Breast epithelium (tissue), 4 donors: ENCODE data around the gene DDX3X. TPM values are rescaled to one million over a fixed set of nuclear protein-coding genes. Genes with fewer than 3 reads are reported as not detected.
"Not testable (repeated sequence)": the region's sequence is repeated elsewhere in the genome, so short reads cannot be mapped to it uniquely, and the experiment has no call there.

Experiments used
- DNase-seq, 2 donors: peaks; one replicate each; pipeline ENCODE4 v3.0.0-alpha.2; 2019; ENCODE audit warnings: low spot score in 2 of 2
- H3K27ac ChIP-seq, 2 donors: fragments of 200-600 bp; sonication (generic) in 1 of 2; one replicate each; pipeline ENCODE4 v1.5.1; 2016 to 2019; ENCODE audit warnings: mild to moderate bottlenecking in 1 of 2
- H3K27me3 ChIP-seq, 2 donors: fragments of 200-600 bp; sonication (generic) in 1 of 2; one replicate each; pipeline versions ENCODE4 v1.5.1 to v1.6.0; 2017 to 2019; ENCODE audit warnings: control low read depth in 1 of 2, mild to moderate bottlenecking in 1 of 2
- H3K36me3 ChIP-seq: fragments of 200-600 bp; one replicate; pipeline ENCODE4 v1.5.1; 2019
- H3K4me1 ChIP-seq, 2 donors: fragments of 200-600 bp; sonication (generic); one replicate each; pipeline ENCODE4 v1.5.1; 2016 to 2019; ENCODE audit warnings: control low read depth in 1 of 2
- H3K4me3 ChIP-seq, 3 donors: fragments of 200-600 bp; sonication (generic); 1 replicate in 2 of 3; 2 replicates in 1 of 3; pipeline ENCODE4 v1.5.1; 2016 to 2019; ENCODE audit warnings: mild to moderate bottlenecking in 3 of 3, moderate library complexity in 2 of 3
- H3K9me3 ChIP-seq, 2 donors: fragments of 200-600 bp; sonication (generic) in 1 of 2; one replicate each; pipeline ENCODE4 v1.5.1; 2016 to 2019; ENCODE audit warnings: control low read depth in 1 of 2
- CTCF ChIP-seq, 3 donors: fragments of 450-650 bp; IDR thresholded peaks; one replicate each; pipeline ENCODE4 v1.5.1; 2016 to 2017; ENCODE audit warnings: antibody characterized with exemption in 3 of 3, mild to moderate bottlenecking in 3 of 3, moderate library complexity in 3 of 3
- POLR2A ChIP-seq: fragments of 450-650 bp; IDR thresholded peaks from one replicate; pipeline ENCODE4 v1.6.1; 2016; ENCODE audit warnings: antibody characterized with exemption, mild to moderate bottlenecking, moderate library complexity
- POLR2AphosphoS5 ChIP-seq, 3 donors: sonication (generic); formaldehyde crosslinking; IDR thresholded peaks; one replicate each; pipeline ENCODE4 v1.6.1; 2017; ENCODE audit warnings: antibody characterized with exemption in 3 of 3
- intact Hi-C: fragments of 100-400 bp; cut with DNase I; formaldehyde crosslinking; loops from one replicate; pipeline ENCODE4 v1.15.1; 2023; ENCODE audit warnings: low total_unique reads
- total RNA-seq, 3 donors: library from RNA; depleted of rRNA; stranded (reverse); fragments of >200 nt; gene quantifications; one replicate each; pipeline ENCODE4 v1.1.0, GENCODE V29; 2016

Gene DDX3X
- total RNA-seq, 3 donors from 2014 or later, result 239 to 375 (median 248) TPM

GRCh38 chrX:41407816-41408215 lies 73.9 kb downstream of the DDX3X start:
- peaks cover 0 to 28% of the 10 kb centered on the region in 2 donors for H3K27me3 ChIP-seq
- DNase-seq, result no peak
- intact Hi-C loops, result no loop called here
- no peak overlapping the region for H3K4me3 ChIP-seq
- H3K36me3 ChIP-seq, result no peaks in the 10 kb centered on the region
- H3K9me3 ChIP-seq, result no peaks in the 10 kb centered on the region
- TF ChIP-seq POLR2AphosphoS5 (IDR thresholded peaks at IDR 0.05), result no peak
- no peak for TF ChIP-seq CTCF (IDR thresholded peaks at IDR 0.05)
- no peaks in the 10 kb centered on the region for H3K4me1 ChIP-seq
- H3K27ac ChIP-seq, result no peak overlapping the region

GRCh38 chrX:41408576-41408975 lies 74.6 kb downstream of the DDX3X start:
- Histone ChIP-seq H3K9me3 (no peaks in the 10 kb centered on the region), H3K4me3 (no peak overlapping the region), H3K27me3 (peaks cover 0 to 28% of the 10 kb centered on the region in 2 donors), H3K36me3 (no peaks in the 10 kb centered on the region), H3K27ac (no peak overlapping the region), H3K4me1 (no peaks in the 10 kb centered on the region)
- intact Hi-C loops, result no loop called here
- no peak for TF ChIP-seq POLR2AphosphoS5 (IDR thresholded peaks at IDR 0.05)
- TF ChIP-seq POLR2A, result no peak
- no peak for TF ChIP-seq CTCF (IDR thresholded peaks at IDR 0.05)
- DNase-seq, result no peak

- TF ChIP-seq CTCF (IDR thresholded peaks at IDR 0.05), result no peak
- TF ChIP-seq POLR2A, result no peak
- no peak for TF ChIP-seq POLR2AphosphoS5 (IDR thresholded peaks at IDR 0.05)
- no peak for DNase-seq
- no peak overlapping the region for H3K4me3 ChIP-seq
- peaks cover 0 to 28% of the 10 kb centered on the region in 2 donors for H3K27me3 ChIP-seq
- H3K27ac ChIP-seq, result no peak overlapping the region
- no peaks in the 10 kb centered on the region for H3K36me3 ChIP-seq
- intact Hi-C loops, result no loop called here
- no peaks in the 10 kb centered on the region for H3K4me1 ChIP-seq
- H3K9me3 ChIP-seq, result no peaks in the 10 kb centered on the region
Observed at GRCh38 chrX:41409006-41409405, 75.0 kb downstream of the DDX3X start.

GRCh38 chrX:41411222-41411621 lies 77.3 kb downstream of the DDX3X start:
- intact Hi-C loops, H3K27ac ChIP-seq, H3K4me1 ChIP-seq, H3K4me3 ChIP-seq, H3K9me3 ChIP-seq, H3K36me3 ChIP-seq, DNase-seq: not testable (repeated sequence)
- peaks cover 0 to 22% of the 10 kb centered on the region in 2 donors for H3K27me3 ChIP-seq

- intact Hi-C loops, result no loop called here
- no peak for TF ChIP-seq POLR2A
- no peak for TF ChIP-seq POLR2AphosphoS5 (IDR thresholded peaks at IDR 0.05)
- no peak for TF ChIP-seq CTCF (IDR thresholded peaks at IDR 0.05)
- no peaks in the 10 kb centered on the region for H3K36me3 ChIP-seq
- H3K9me3 ChIP-seq, result no peaks in the 10 kb centered on the region
- DNase-seq, result no peak
- H3K27ac ChIP-seq, result no peak overlapping the region
- H3K4me1 ChIP-seq, result no peaks in the 10 kb centered on the region
- no peak overlapping the region for H3K4me3 ChIP-seq
- H3K27me3 ChIP-seq, result peaks cover 0 to 17% of the 10 kb centered on the region in 2 donors
Observed at GRCh38 chrX:41412261-41413081, 78.5 kb downstream of the DDX3X start.

Other genes with a start within 250 kb of the DDX3X start
- 100 to 1,000 TPM in 2 of 3 donors, 10 to 100 TPM in 1; 99.0 to 124 (median 112) TPM for gene USP9X, start 248.7 kb upstream of the DDX3X start, total RNA-seq
- not detected for gene NYX, start 113.2 kb downstream of the DDX3X start, total RNA-seq